ENCODE measurements around the gene CYSRT1.

Gene CYSRT1

DNA sequence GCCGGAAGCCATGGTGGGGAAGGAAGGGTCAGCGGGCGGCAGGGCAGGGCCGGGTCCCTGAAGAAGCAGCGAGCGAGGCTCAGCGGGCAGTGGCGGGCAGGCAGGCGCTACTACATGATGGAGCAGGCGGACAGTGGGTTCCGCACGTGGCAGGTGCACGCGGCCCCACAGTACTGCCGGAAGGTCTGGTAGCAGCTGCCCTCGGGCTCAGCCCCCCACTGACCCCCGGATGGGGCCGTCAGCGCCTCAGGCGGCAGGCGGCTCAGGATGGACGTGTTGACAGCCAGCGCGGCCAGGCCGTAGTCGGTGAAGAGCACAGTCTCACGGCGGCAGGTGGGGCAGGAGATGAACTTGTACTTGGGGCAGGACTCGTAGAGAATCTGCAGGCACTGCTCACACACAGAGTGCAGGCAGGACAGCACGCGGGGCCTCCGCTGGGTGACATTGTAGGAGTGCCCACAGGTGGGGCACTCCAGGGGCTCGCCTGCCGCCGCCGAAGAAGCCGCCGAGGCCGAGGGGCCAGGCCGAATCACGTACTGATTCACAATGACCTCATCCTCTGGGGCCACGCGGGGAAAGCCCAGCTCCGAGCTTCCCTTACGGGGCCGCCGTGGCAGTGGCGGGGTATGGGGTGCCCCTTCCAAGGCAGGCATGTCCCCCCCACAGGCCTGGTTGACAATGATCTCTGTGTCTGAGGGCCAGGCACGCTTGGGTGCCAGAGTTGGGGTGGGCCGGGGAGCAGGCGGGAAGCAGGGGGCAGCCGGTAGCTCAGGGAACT is 4.5 kb upstream of the CYSRT1 start (continued):
- TF ChIP-seq IKZF3 (tag by site-specific recombination; IDR thresholded peaks at IDR 0.05): no peak
- TF ChIP-seq ZNF223 (tag by site-specific recombination; IDR thresholded peaks at IDR 0.05): no peak
- TF ChIP-seq, protein P1, sequence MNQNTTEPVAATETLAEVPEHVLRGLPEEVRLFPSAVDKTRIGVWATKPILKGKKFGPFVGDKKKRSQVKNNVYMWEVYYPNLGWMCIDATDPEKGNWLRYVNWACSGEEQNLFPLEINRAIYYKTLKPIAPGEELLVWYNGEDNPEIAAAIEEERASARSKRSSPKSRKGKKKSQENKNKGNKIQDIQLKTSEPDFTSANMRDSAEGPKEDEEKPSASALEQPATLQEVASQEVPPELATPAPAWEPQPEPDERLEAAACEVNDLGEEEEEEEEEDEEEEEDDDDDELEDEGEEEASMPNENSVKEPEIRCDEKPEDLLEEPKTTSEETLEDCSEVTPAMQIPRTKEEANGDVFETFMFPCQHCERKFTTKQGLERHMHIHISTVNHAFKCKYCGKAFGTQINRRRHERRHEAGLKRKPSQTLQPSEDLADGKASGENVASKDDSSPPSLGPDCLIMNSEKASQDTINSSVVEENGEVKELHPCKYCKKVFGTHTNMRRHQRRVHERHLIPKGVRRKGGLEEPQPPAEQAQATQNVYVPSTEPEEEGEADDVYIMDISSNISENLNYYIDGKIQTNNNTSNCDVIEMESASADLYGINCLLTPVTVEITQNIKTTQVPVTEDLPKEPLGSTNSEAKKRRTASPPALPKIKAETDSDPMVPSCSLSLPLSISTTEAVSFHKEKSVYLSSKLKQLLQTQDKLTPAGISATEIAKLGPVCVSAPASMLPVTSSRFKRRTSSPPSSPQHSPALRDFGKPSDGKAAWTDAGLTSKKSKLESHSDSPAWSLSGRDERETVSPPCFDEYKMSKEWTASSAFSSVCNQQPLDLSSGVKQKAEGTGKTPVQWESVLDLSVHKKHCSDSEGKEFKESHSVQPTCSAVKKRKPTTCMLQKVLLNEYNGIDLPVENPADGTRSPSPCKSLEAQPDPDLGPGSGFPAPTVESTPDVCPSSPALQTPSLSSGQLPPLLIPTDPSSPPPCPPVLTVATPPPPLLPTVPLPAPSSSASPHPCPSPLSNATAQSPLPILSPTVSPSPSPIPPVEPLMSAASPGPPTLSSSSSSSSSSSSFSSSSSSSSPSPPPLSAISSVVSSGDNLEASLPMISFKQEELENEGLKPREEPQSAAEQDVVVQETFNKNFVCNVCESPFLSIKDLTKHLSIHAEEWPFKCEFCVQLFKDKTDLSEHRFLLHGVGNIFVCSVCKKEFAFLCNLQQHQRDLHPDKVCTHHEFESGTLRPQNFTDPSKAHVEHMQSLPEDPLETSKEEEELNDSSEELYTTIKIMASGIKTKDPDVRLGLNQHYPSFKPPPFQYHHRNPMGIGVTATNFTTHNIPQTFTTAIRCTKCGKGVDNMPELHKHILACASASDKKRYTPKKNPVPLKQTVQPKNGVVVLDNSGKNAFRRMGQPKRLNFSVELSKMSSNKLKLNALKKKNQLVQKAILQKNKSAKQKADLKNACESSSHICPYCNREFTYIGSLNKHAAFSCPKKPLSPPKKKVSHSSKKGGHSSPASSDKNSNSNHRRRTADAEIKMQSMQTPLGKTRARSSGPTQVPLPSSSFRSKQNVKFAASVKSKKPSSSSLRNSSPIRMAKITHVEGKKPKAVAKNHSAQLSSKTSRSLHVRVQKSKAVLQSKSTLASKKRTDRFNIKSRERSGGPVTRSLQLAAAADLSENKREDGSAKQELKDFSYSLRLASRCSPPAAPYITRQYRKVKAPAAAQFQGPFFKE (tag by site-specific recombination; IDR thresholded peaks at IDR 0.05; ENCODE audit: borderline replicate concordance): no peak
- no peak for TF ChIP-seq OVOL3 (tag by site-specific recombination; IDR thresholded peaks at IDR 0.05)
- no peak for TF ChIP-seq ZNF610 (tag by site-specific recombination; IDR thresholded peaks at IDR 0.05; ENCODE audit: borderline replicate concordance)
- TF ChIP-seq, protein P2, sequence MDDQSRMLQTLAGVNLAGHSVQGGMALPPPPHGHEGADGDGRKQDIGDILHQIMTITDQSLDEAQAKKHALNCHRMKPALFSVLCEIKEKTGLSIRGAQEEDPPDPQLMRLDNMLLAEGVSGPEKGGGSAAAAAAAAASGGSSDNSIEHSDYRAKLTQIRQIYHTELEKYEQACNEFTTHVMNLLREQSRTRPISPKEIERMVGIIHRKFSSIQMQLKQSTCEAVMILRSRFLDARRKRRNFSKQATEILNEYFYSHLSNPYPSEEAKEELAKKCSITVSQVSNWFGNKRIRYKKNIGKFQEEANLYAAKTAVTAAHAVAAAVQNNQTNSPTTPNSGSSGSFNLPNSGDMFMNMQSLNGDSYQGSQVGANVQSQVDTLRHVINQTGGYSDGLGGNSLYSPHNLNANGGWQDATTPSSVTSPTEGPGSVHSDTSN (CRISPR knock-in tag; IDR thresholded peaks at IDR 0.05): no peak
- TF ChIP-seq ZNF677 (tag by site-specific recombination; IDR thresholded peaks at IDR 0.05): no peak
- TF ChIP-seq, protein P3, sequence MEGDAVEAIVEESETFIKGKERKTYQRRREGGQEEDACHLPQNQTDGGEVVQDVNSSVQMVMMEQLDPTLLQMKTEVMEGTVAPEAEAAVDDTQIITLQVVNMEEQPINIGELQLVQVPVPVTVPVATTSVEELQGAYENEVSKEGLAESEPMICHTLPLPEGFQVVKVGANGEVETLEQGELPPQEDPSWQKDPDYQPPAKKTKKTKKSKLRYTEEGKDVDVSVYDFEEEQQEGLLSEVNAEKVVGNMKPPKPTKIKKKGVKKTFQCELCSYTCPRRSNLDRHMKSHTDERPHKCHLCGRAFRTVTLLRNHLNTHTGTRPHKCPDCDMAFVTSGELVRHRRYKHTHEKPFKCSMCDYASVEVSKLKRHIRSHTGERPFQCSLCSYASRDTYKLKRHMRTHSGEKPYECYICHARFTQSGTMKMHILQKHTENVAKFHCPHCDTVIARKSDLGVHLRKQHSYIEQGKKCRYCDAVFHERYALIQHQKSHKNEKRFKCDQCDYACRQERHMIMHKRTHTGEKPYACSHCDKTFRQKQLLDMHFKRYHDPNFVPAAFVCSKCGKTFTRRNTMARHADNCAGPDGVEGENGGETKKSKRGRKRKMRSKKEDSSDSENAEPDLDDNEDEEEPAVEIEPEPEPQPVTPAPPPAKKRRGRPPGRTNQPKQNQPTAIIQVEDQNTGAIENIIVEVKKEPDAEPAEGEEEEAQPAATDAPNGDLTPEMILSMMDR (tag by site-specific recombination; IDR thresholded peaks at IDR 0.05): no peak
- TF ChIP-seq ZNF629 (tag by site-specific recombination; IDR thresholded peaks at IDR 0.05): no peak
- TF ChIP-seq, protein P4, sequence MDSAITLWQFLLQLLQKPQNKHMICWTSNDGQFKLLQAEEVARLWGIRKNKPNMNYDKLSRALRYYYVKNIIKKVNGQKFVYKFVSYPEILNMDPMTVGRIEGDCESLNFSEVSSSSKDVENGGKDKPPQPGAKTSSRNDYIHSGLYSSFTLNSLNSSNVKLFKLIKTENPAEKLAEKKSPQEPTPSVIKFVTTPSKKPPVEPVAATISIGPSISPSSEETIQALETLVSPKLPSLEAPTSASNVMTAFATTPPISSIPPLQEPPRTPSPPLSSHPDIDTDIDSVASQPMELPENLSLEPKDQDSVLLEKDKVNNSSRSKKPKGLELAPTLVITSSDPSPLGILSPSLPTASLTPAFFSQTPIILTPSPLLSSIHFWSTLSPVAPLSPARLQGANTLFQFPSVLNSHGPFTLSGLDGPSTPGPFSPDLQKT (IDR thresholded peaks at IDR 0.05; ENCODE audit: borderline replicate concordance, low read depth, low read length): no peak
- no peak for TF ChIP-seq ZFP3 (tag by site-specific recombination; IDR thresholded peaks at IDR 0.05; ENCODE audit: low read depth)
- no peak for TF ChIP-seq ZFHX2 (tag by site-specific recombination; conservative IDR thresholded peaks at IDR 0.05)
- TF ChIP-seq SCRT2 (tag by site-specific recombination; IDR thresholded peaks at IDR 0.05): peak; percentile 46; the same call in 1 of the 2 replicates
- no peak for TF ChIP-seq KLF9 (tag by site-specific recombination; IDR thresholded peaks at IDR 0.05; ENCODE audit: low read depth)
- no peak for TF ChIP-seq ZNF548 (tag by site-specific recombination; IDR thresholded peaks at IDR 0.05)
- TF ChIP-seq, protein P5, sequence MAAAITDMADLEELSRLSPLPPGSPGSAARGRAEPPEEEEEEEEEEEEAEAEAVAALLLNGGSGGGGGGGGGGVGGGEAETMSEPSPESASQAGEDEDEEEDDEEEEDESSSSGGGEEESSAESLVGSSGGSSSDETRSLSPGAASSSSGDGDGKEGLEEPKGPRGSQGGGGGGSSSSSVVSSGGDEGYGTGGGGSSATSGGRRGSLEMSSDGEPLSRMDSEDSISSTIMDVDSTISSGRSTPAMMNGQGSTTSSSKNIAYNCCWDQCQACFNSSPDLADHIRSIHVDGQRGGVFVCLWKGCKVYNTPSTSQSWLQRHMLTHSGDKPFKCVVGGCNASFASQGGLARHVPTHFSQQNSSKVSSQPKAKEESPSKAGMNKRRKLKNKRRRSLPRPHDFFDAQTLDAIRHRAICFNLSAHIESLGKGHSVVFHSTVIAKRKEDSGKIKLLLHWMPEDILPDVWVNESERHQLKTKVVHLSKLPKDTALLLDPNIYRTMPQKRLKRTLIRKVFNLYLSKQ (tag by site-specific recombination; IDR thresholded peaks at IDR 0.05; ENCODE audit: borderline replicate concordance): no peak
- TF ChIP-seq, protein P6, sequence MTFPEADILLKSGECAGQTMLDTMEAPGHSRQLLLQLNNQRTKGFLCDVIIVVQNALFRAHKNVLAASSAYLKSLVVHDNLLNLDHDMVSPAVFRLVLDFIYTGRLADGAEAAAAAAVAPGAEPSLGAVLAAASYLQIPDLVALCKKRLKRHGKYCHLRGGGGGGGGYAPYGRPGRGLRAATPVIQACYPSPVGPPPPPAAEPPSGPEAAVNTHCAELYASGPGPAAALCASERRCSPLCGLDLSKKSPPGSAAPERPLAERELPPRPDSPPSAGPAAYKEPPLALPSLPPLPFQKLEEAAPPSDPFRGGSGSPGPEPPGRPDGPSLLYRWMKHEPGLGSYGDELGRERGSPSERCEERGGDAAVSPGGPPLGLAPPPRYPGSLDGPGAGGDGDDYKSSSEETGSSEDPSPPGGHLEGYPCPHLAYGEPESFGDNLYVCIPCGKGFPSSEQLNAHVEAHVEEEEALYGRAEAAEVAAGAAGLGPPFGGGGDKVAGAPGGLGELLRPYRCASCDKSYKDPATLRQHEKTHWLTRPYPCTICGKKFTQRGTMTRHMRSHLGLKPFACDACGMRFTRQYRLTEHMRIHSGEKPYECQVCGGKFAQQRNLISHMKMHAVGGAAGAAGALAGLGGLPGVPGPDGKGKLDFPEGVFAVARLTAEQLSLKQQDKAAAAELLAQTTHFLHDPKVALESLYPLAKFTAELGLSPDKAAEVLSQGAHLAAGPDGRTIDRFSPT (tag by site-specific recombination; IDR thresholded peaks at IDR 0.05): 0 out of 2 replicates have a peak, but pooled peaks have one; percentile 42
- TF ChIP-seq HOXC10 (CRISPR knock-in tag; IDR thresholded peaks at IDR 0.05): no peak
- no peak for TF ChIP-seq ZNF214 (tag by site-specific recombination; IDR thresholded peaks at IDR 0.05; ENCODE audit: borderline replicate concordance)
- TF ChIP-seq ZSCAN23 (tag by site-specific recombination; IDR thresholded peaks at IDR 0.05): no peak
- no peak for TF ChIP-seq FEZF1 (tag by site-specific recombination; IDR thresholded peaks at IDR 0.05)
- no peak for TF ChIP-seq ZNF530 (tag by site-specific recombination; IDR thresholded peaks at IDR 0.05; ENCODE audit: low read depth)
- no peak for TF ChIP-seq ZNF585B (tag by site-specific recombination; IDR thresholded peaks at IDR 0.05)
